Activated naive CD4-positive, alpha-beta T cell treated with anti-CD3 and anti-CD28 coated beads, Interleukin-2, amount 50 U/mL, for 16 hours (primary cell): ENCODE data around the gene UCP3.

Experiments
- DNase-seq: peaks from one replicate; pipeline ENCODE4 v3.0.0-alpha.2; 2020

UCP3 gene

DNA sequence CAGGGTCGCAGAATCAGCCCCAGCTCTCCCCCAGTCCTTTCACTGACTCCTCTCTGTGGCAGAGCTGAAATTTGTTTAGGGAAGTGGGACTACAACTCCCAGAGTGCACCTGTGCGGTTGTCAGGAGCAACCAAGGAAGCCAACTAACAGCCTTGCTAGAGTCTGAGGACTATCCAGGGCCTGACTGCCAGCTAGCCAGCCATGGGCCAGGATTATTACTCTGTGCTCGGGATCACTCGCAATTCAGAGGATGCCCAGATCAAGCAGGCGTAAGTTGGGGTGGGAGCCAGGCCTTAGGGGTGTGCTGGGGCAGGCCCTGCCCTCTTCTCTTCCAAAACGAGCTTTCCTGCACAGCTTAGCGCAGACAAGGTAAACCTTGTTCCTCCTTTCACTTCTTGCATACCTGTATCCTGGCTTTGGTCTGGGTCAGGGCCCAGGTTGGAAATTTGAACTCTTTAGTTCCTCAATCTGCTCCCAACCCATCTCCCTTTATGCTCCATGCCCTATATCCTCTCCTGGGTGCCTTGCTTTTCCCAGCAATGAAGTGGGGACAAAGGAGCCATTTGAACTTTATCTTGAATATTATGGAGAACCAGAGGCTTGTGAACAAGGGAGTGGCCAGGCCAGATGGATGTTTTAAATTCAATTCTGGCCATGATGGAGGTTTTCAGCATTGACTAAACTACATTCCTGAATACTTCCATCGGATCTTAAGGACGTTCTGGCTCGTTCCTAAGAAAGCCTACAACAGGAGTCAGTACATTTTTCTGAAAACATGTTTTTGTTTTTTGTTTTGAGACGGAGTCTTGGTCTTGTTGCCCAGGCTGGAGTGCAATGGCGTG lies 57.8 kb downstream of the UCP3 start, which contains the start of gene DNAJB13:
Gene DNAJB13 (plus strand): TSS at position 158 of the 842 bp plus-strand sequence. CDS start 44 bp downstream, at position 202.
- DNase-seq = no peak
